SK-N-SH (cell line): ENCODE results near the gene ZEB2. TPM values are rescaled to one million over a fixed set of nuclear protein-coding genes. Genes with fewer than 3 reads are reported as not detected.

Source experiments
- CTCF ChIA-PET: fragments of 300-600, 350-600 bp; formaldehyde crosslinking; extraction: SDS; loops from one replicate; lab custom pipeline; 2021; lab: Yijun Ruan, JAX
- POLR2A ChIA-PET: fragments of 350-600 bp; sonication (Branson Sonifier 250); formaldehyde crosslinking; extraction: SDS; loops from one replicate; lab custom pipeline; 2020; ENCODE audit warnings: antibody characterized with exemption, inconsistent platforms; lab: Yijun Ruan, JAX
- DNase-seq: peaks from one replicate; pipeline ENCODE4 v3.0.0; 2012
- H2AFZ ChIP-seq: fragments of 200-600 bp; sonication (generic); 2 replicates; pipeline ENCODE4 v1.8.1; 2016; ENCODE audit warnings: antibody characterized with exemption, mild to moderate bottlenecking, low read depth
- H3F3A ChIP-seq: fragments of 200-600 bp; sonication (generic); replicated peaks from 2 replicates; pipeline ENCODE3; 2016; ENCODE audit warnings: antibody characterized with exemption, mild to moderate bottlenecking; ENCODE audit not compliant: insufficient read depth
- H3K27ac ChIP-seq, 2 experiments: fragments of 200-500 bp in 1 of 2; fragments of 200-600 bp in 1 of 2; sonication (Bioruptor generic) in 1 of 2; sonication (generic), shearing (Covaris generic) in 1 of 2; 2 replicates each; pipeline versions ENCODE4 v1.5.1 to v1.6.1; 2014 to 2016; ENCODE audit warnings: low read depth in 2 of 2, inconsistent platforms in 1 of 2, low read length in 1 of 2, mild to moderate bottlenecking in 1 of 2, mixed read lengths in 1 of 2
- H3K27me3 ChIP-seq: fragments of 200-600 bp; sonication (generic), shearing (Covaris generic); 2 replicates; pipeline ENCODE4 v1.6.1; 2016; ENCODE audit warnings: mixed run types; ENCODE audit not compliant: insufficient read depth
- H3K36me3 ChIP-seq, 2 experiments: fragments of 200-500 bp in 1 of 2; fragments of 200-600 bp in 1 of 2; sonication (Bioruptor generic) in 1 of 2; sonication (generic) in 1 of 2; replicated peaks in 1 of 2; 2 replicates each; pipeline versions ENCODE3 to v1.5.1; 2014 to 2016; ENCODE audit warnings: low read length in 1 of 2, mild to moderate bottlenecking in 1 of 2; ENCODE audit not compliant: insufficient read depth in 2 of 2, control insufficient read depth in 1 of 2
- H3K4me1 ChIP-seq, 2 experiments: fragments of 200-500 bp in 1 of 2; fragments of 200-600 bp in 1 of 2; sonication (Bioruptor generic) in 1 of 2; sonication (generic), shearing (Covaris generic) in 1 of 2; 2 replicates each; pipeline versions ENCODE4 v1.5.1 to v1.6.1; 2014 to 2016; ENCODE audit warnings: low read depth in 1 of 2, low read length in 1 of 2, mixed run types in 1 of 2; ENCODE audit not compliant: insufficient read depth in 2 of 2, control insufficient read depth in 1 of 2
- H3K4me2 ChIP-seq: fragments of 200-600 bp; sonication (generic), shearing (Covaris generic); 2 replicates; pipeline ENCODE4 v1.6.1; 2017; ENCODE audit warnings: mixed run types
- H3K4me3 ChIP-seq, 2 experiments: fragments of 200-500 bp in 1 of 2; fragments of 200-600 bp in 1 of 2; sonication (Bioruptor generic) in 1 of 2; sonication (generic), shearing (Covaris generic) in 1 of 2; 2 replicates each; pipeline versions ENCODE4 v1.5.1 to v1.8.1; 2014 to 2016; ENCODE audit warnings: low read depth in 2 of 2, inconsistent platforms in 1 of 2, low read length in 1 of 2, mild to moderate bottlenecking in 1 of 2, mixed read lengths in 1 of 2, moderate library complexity in 1 of 2
- H3K79me2 ChIP-seq: fragments of 200-600 bp; sonication (generic); 2 replicates; pipeline ENCODE4 v1.8.1; 2017; ENCODE audit warnings: mild to moderate bottlenecking; ENCODE audit not compliant: insufficient read depth
- H3K9ac ChIP-seq: fragments of 200-600 bp; sonication (generic); 2 replicates; pipeline ENCODE4 v1.6.1; 2017; ENCODE audit warnings: mixed run types
- H3K9me2 ChIP-seq: fragments of 200-600 bp; sonication (generic); 2 replicates; pipeline ENCODE4 v1.6.1; 2017; ENCODE audit warnings: mixed run types
- H3K9me3 ChIP-seq: fragments of 200-600 bp; sonication (generic); 2 replicates; pipeline ENCODE4 v1.6.1; 2017; ENCODE audit warnings: mixed run types, mild to moderate bottlenecking, moderate library complexity
- H4K20me1 ChIP-seq: fragments of 200-600 bp; sonication (generic); 2 replicates; pipeline ENCODE4 v1.6.1; 2017; ENCODE audit warnings: mild to moderate bottlenecking, mixed run types; ENCODE audit not compliant: insufficient read depth
- CHD2 ChIP-seq: fragments of 150-350 bp; IDR thresholded peaks from 2 replicates; pipeline ENCODE4 v1.6.1; 2018; ENCODE audit warnings: low read length; ENCODE audit not compliant: partially characterized antibody
- CTCF ChIP-seq: fragments of 200-600 bp; sonication (generic); IDR thresholded peaks from 2 replicates; pipeline ENCODE4 v1.6.1; 2017; ENCODE audit warnings: antibody characterized with exemption, mild to moderate bottlenecking, moderate library complexity
- EP300 ChIP-seq, 2 experiments: IDR thresholded peaks; 2 replicates each; pipeline versions ENCODE4 v1.4.0 to v1.6.1; 2012; ENCODE audit warnings: borderline replicate concordance in 1 of 2, low read depth in 1 of 2, low read length in 1 of 2
- FOSL2 ChIP-seq: IDR thresholded peaks from 2 replicates; pipeline ENCODE4 v1.4.0; 2012; ENCODE audit warnings: low read depth, mild to moderate bottlenecking, moderate library complexity, borderline replicate concordance
- FOXJ3 ChIP-seq: sonication (generic); formaldehyde crosslinking; IDR thresholded peaks from 2 replicates; pipeline ENCODE4 v1.5.1; 2020; ENCODE audit warnings: mild to moderate bottlenecking, missing genetic modification reagents
- GABPA ChIP-seq: IDR thresholded peaks from 2 replicates; pipeline ENCODE4 v1.4.0; 2012; ENCODE audit warnings: low read depth, mild to moderate bottlenecking
- IRF3 ChIP-seq: fragments of 150-350 bp; IDR thresholded peaks from 2 replicates; pipeline ENCODE4 v1.6.1; 2016; ENCODE audit warnings: mild to moderate bottlenecking, low read depth, low read length
- JUND ChIP-seq: IDR thresholded peaks from 2 replicates; pipeline ENCODE4 v1.4.0; 2012
- MAX ChIP-seq: IDR thresholded peaks from 2 replicates; pipeline ENCODE4 v1.4.0; 2012; ENCODE audit warnings: low read depth
- MEF2A ChIP-seq: IDR thresholded peaks from 2 replicates; pipeline ENCODE4 v1.4.0; 2012; ENCODE audit warnings: low read depth, borderline replicate concordance
- MXI1 ChIP-seq: IDR thresholded peaks from 2 replicates; pipeline ENCODE4 v1.6.1; 2012; ENCODE audit warnings: mild to moderate bottlenecking, low read depth, low read length, improper control_type of control experiment
- RFX5 ChIP-seq: IDR thresholded peaks from 2 replicates; pipeline ENCODE4 v1.6.1; 2012; ENCODE audit warnings: mild to moderate bottlenecking, improper control_type of control experiment, low read length
- RXRA ChIP-seq: IDR thresholded peaks from 2 replicates; pipeline ENCODE4 v1.4.0; 2012; ENCODE audit warnings: low read depth, mild to moderate bottlenecking, borderline replicate concordance
- SIN3A ChIP-seq: IDR thresholded peaks from 2 replicates; pipeline ENCODE4 v1.6.1; 2012; ENCODE audit warnings: low read depth, mild to moderate bottlenecking, low read length, moderate library complexity, borderline replicate concordance
- SMC3 ChIP-seq: IDR thresholded peaks from 2 replicates; pipeline ENCODE4 v1.6.1; 2012; ENCODE audit warnings: low read depth, low read length, improper control_type of control experiment
- TCF12 ChIP-seq: IDR thresholded peaks from 2 replicates; pipeline ENCODE4 v1.4.0; 2012
- USF1 ChIP-seq: IDR thresholded peaks from 2 replicates; pipeline ENCODE4 v1.4.0; 2012; ENCODE audit warnings: low read depth, borderline replicate concordance
- YY1 ChIP-seq: IDR thresholded peaks from 2 replicates; pipeline ENCODE4 v1.4.0; 2012; ENCODE audit warnings: low read depth, mild to moderate bottlenecking
- ZBTB33 ChIP-seq: IDR thresholded peaks from 2 replicates; pipeline ENCODE4 v1.4.0; 2012; ENCODE audit warnings: low read depth, borderline replicate concordance
- WGBS: methylation state at CpG from one replicate; pipeline ENCODE4 v1.1.6; 2017; ENCODE audit warnings: low lambda C conversion rate; 5-methylcytosine and 5-hydroxymethylcytosine counted together
- polyA plus RNA-seq, 3 experiments: library from polyadenylated mRNA; depleted of rRNA; stranded (reverse); fragments of >200 nt; gene quantifications; 2 replicates each; pipeline ENCODE4 v1.2.3, GENCODE V29; 2012

ZEB2 gene
- polyA plus RNA-seq, 1 of the 3 experiments (the other 2 are of a cell fraction) = 16.3 TPM

GRCh38 chr2:144470816-144471215 lies 49.1 kb downstream of the ZEB2 start:
- no peaks in the 10 kb centered on the region for H3K9me2 ChIP-seq
- H3K9me3 ChIP-seq = no peaks in the 10 kb centered on the region
- 74% methylated on average over 3 of the region's 3 CpGs for WGBS
- H3F3A ChIP-seq = no peaks in the 10 kb centered on the region
- no peaks in the 10 kb centered on the region for H3K27me3 ChIP-seq
- H4K20me1 ChIP-seq = peaks cover 58% of the 10 kb centered on the region
- peak overlapping the region; percentile 27; the same call in 1 of the 2 replicates for H3K4me2 ChIP-seq
- peak overlapping the region in 1 of 2 experiments; percentile 22; a peak in 2 of 4 replicates for H3K27ac ChIP-seq
- POLR2A ChIA-PET = no interaction called here
- TF ChIP-seq CTCF (no peak), ZBTB33 (no peak), SMC3 (no peak), USF1 (no peak), RXRA (no peak), JUND (no peak), MEF2A (no peak), EP300 (IDR thresholded peaks at IDR 0.05; ENCODE audit: borderline replicate concordance in 1 of 2, low read depth in 1 of 2, low read length in 1 of 2) (no peak), IRF3 (no peak), CHD2 (no peak), MXI1 (no peak), TCF12 (no peak), FOSL2 (no peak), GABPA (no peak), SIN3A (no peak), MAX (no peak), YY1 (no peak), FOXJ3 (no peak), RFX5 (no peak)
- TF ChIP-seq, all 33 proteins: peak for 0
- Histone ChIP-seq H3K9ac (no peak overlapping the region), H3K4me3 (no peak overlapping the region), H3K79me2 (peaks cover 90% of the 10 kb centered on the region), H2AFZ (no peak overlapping the region), H3K4me1 (peaks cover 25% of the 10 kb centered on the region in 2 experiments; a peak in 3 of 4 replicates), H3K36me3 (peaks cover 9 to 18% of the 10 kb centered on the region in 2 experiments)
- DNase-seq = no peak
- CTCF ChIA-PET = interaction anchor here (1.2 to 1.5 kb wide), 4 partner anchors 8 to 35 kb away, joined by 3 to 4 read pairs (median 3); no protein-coding TSS in a partner anchor
